Tibial nerve (tissue), 4 donors: ENCODE results near the gene TP63.

Experiments used
- EP300 ChIP-seq, 2 donors: sonication (generic); formaldehyde crosslinking; IDR thresholded peaks; one replicate each; pipeline ENCODE4 v1.6.1; 2017; ENCODE audit warnings: antibody characterized with exemption in 2 of 2, mild to moderate bottlenecking in 1 of 2
- POLR2A ChIP-seq, 2 donors: fragments of 450-650 bp; IDR thresholded peaks; one replicate each; pipeline ENCODE4 v1.6.1; 2017; ENCODE audit warnings: antibody characterized with exemption in 2 of 2, mild to moderate bottlenecking in 2 of 2, moderate library complexity in 2 of 2
- TF ChIP-seq, protein P1 (sequence below), 5 experiments: fragments of 200-600 bp in 3 of 5; fragments of 450-650 bp in 2 of 5; sonication (generic) in 3 of 5; IDR thresholded peaks; one replicate each; pipeline ENCODE4 v1.5.1; 2016 to 2019; ENCODE audit warnings: antibody characterized with exemption in 5 of 5, mild to moderate bottlenecking in 3 of 5, moderate library complexity in 2 of 5

DNA sequence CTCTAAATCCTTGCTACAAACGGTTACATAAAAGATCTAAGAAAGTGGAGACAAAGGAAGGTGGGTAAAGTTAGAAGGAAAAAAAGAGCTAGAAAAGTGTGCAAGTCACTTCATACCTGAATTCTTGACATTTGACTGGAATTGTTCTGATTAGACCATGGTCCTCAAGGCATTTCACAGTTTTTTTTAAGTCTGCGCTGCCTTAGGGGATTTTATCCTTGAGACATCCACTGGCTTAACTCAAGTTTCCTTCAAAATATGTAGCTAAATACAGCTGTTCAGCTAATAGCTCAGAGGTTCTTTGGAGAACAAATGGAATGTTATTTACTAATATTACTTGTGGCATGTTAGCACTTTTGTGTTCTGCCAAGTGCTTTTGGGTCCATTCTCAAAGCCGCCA lies 236.9 kb downstream of the TP63 start:
- TF ChIP-seq POLR2A (IDR thresholded peaks at IDR 0.05): no peak
- TF ChIP-seq EP300 (IDR thresholded peaks at IDR 0.05): no peak
- TF ChIP-seq, protein P1, sequence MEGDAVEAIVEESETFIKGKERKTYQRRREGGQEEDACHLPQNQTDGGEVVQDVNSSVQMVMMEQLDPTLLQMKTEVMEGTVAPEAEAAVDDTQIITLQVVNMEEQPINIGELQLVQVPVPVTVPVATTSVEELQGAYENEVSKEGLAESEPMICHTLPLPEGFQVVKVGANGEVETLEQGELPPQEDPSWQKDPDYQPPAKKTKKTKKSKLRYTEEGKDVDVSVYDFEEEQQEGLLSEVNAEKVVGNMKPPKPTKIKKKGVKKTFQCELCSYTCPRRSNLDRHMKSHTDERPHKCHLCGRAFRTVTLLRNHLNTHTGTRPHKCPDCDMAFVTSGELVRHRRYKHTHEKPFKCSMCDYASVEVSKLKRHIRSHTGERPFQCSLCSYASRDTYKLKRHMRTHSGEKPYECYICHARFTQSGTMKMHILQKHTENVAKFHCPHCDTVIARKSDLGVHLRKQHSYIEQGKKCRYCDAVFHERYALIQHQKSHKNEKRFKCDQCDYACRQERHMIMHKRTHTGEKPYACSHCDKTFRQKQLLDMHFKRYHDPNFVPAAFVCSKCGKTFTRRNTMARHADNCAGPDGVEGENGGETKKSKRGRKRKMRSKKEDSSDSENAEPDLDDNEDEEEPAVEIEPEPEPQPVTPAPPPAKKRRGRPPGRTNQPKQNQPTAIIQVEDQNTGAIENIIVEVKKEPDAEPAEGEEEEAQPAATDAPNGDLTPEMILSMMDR (IDR thresholded peaks at IDR 0.05): no peak
